Progenitor cell of endocrine pancreas (in vitro differentiated cells): ENCODE results near the gene SFXN3. TPM values are rescaled to one million over a fixed set of nuclear protein-coding genes. Genes with fewer than 3 reads are reported as not detected.

Source experiments
- DNase-seq: peaks from one replicate; pipeline ENCODE4 v3.0.0; 2021; ENCODE audit warnings: low spot score; ENCODE audit not compliant: unreplicated experiment
- H3K27ac Mint-ChIP-seq: 2 replicates; pipeline ENCODE4 v1.8.0; 2021; ENCODE audit warnings: mild to moderate bottlenecking, moderate library complexity, mixed read lengths
- H3K27me3 Mint-ChIP-seq: 2 replicates; pipeline ENCODE4 v1.8.0; 2021; ENCODE audit warnings: mixed read lengths
- H3K36me3 Mint-ChIP-seq: 2 replicates; pipeline ENCODE4 v1.8.0; 2022; ENCODE audit warnings: mixed read lengths; ENCODE audit not compliant: insufficient read depth
- H3K4me1 Mint-ChIP-seq: 2 replicates; pipeline ENCODE4 v1.8.0; 2021; ENCODE audit warnings: low read depth, mixed read lengths
- H3K4me3 Mint-ChIP-seq: 2 replicates; pipeline ENCODE4 v1.8.0; 2021; ENCODE audit warnings: low read depth, mild to moderate bottlenecking, moderate library complexity, mixed read lengths
- H3K9me3 Mint-ChIP-seq: 2 replicates; pipeline ENCODE4 v1.8.0; 2021; ENCODE audit warnings: low read depth, mixed read lengths
- total RNA-seq: library from RNA; stranded (reverse); gene quantifications from 2 replicates; pipeline ENCODE4 v1.2.1, GENCODE V29; 2021
- TF ChIP-seq, protein P1 (sequence below): fragments of 200-600 bp; sonication (generic); IDR thresholded peaks from one replicate; pipeline ENCODE4 v1.5.0; 2021; ENCODE audit warnings: antibody characterized with exemption, mild to moderate bottlenecking; ENCODE audit not compliant: unreplicated experiment

SFXN3 gene
- total RNA-seq, 1 donor from 2014 or later: 6.1 TPM

- no peak for DNase-seq
- TF ChIP-seq, protein P1, sequence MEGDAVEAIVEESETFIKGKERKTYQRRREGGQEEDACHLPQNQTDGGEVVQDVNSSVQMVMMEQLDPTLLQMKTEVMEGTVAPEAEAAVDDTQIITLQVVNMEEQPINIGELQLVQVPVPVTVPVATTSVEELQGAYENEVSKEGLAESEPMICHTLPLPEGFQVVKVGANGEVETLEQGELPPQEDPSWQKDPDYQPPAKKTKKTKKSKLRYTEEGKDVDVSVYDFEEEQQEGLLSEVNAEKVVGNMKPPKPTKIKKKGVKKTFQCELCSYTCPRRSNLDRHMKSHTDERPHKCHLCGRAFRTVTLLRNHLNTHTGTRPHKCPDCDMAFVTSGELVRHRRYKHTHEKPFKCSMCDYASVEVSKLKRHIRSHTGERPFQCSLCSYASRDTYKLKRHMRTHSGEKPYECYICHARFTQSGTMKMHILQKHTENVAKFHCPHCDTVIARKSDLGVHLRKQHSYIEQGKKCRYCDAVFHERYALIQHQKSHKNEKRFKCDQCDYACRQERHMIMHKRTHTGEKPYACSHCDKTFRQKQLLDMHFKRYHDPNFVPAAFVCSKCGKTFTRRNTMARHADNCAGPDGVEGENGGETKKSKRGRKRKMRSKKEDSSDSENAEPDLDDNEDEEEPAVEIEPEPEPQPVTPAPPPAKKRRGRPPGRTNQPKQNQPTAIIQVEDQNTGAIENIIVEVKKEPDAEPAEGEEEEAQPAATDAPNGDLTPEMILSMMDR: no peak
- Mint-ChIP-seq H3K9me3 (no peaks in the 10 kb centered on the region), H3K36me3 (peaks cover 6% of the 10 kb centered on the region), H3K4me3 (no peak overlapping the region), H3K27me3 (no peaks in the 10 kb centered on the region), H3K4me1 (peaks cover 9% of the 10 kb centered on the region), H3K27ac (no peak overlapping the region)
These were observed 25.0 kb upstream of the SFXN3 start for GRCh38 chr10:101005869-101006567.

- no peak overlapping the region for H3K27ac Mint-ChIP-seq
- no peak for DNase-seq
- H3K4me3 Mint-ChIP-seq: no peak overlapping the region
- no peaks in the 10 kb centered on the region for H3K9me3 Mint-ChIP-seq
- TF ChIP-seq, protein P1: no peak
- no peaks in the 10 kb centered on the region for H3K27me3 Mint-ChIP-seq
- H3K4me1 Mint-ChIP-seq: peaks cover 5% of the 10 kb centered on the region
- peaks cover 6% of the 10 kb centered on the region for H3K36me3 Mint-ChIP-seq
These were observed 24.4 kb upstream of the SFXN3 start for GRCh38 chr10:101006593-101007098.

DNA sequence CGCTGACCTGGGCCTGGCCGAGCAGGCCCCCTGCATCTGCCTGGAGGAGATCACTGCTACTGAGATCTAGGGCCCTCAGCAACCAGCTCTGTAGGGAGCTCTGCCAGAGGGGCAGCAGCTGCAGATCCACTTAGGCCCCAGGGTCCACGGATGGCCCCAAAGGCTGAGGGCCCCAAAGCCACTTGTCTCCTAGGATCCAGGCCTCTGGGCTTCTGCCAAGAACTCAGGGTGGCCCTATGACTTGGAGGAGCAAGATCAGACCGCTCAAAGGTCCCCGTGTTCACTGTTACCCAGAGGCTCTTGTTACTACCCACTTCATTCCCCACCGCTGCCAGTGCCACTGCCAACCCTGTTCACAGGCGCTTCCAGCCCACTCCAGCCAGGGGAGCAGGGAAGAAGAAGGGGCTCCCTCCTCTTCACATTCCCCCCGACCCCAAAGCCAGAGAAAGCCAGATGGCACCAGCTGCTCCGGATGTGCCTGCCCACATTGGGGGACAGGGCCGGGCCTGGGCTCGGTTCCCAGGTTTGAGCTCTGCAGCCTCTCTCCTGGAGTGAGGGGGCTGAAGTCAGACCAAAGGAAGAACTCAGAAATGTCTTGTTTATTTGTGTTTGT is 23.8 kb upstream of the SFXN3 start:
- H3K4me3 Mint-ChIP-seq: no peak overlapping the region
- H3K4me1 Mint-ChIP-seq: peaks cover 5% of the 10 kb centered on the region
- H3K27me3 Mint-ChIP-seq: no peaks in the 10 kb centered on the region
- DNase-seq: no peak
- TF ChIP-seq, protein P1: no peak
- no peaks in the 10 kb centered on the region for H3K9me3 Mint-ChIP-seq
- peaks cover 6% of the 10 kb centered on the region for H3K36me3 Mint-ChIP-seq
- no peak overlapping the region for H3K27ac Mint-ChIP-seq

- no peak overlapping the region for H3K4me3 Mint-ChIP-seq
- H3K27ac Mint-ChIP-seq: no peak overlapping the region
- TF ChIP-seq, protein P1: no peak
- peaks cover 6% of the 10 kb centered on the region for H3K36me3 Mint-ChIP-seq
- H3K27me3 Mint-ChIP-seq: peaks cover 2% of the 10 kb centered on the region
- no peaks in the 10 kb centered on the region for H3K9me3 Mint-ChIP-seq
- no peak for DNase-seq
- H3K4me1 Mint-ChIP-seq: peaks cover 9% of the 10 kb centered on the region
These were observed 22.9 kb upstream of the SFXN3 start for GRCh38 chr10:101007915-101008822.
